Measurements from ENCODE around the gene GRK6.
"Not testable (repeated sequence)": the region's sequence is repeated elsewhere in the genome, so short reads cannot be mapped to it uniquely, and the experiment has no call there.

Gene GRK6

DNA sequence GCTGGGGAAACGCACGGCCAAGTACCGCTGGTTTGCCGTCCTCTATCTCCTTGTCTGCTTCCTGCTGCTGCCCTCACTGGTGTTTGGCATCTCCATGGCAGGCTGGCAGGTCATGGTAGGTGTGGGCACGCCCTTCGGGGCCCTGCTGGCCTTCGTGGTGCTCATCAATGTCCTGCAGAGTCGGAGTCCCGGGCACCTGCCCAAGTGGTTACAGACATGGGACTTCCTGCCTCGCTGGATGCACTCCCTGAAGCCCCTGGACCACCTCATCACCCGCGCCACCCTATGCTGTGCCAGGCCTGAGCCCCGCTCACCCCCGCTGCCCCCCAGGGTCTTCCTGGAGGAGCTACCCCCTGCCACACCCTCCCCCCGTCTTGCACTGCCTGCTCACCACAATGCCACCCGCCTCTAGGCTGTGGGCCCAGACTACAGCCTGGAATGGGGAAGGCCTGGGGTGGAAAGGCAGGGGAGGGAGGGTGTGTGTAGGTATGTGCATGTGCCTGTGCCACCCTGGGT, 28.5 kb upstream of the GRK6 start:
- no peak for DNase-seq (ENCODE audit: low read depth, low spot score)

DNA sequence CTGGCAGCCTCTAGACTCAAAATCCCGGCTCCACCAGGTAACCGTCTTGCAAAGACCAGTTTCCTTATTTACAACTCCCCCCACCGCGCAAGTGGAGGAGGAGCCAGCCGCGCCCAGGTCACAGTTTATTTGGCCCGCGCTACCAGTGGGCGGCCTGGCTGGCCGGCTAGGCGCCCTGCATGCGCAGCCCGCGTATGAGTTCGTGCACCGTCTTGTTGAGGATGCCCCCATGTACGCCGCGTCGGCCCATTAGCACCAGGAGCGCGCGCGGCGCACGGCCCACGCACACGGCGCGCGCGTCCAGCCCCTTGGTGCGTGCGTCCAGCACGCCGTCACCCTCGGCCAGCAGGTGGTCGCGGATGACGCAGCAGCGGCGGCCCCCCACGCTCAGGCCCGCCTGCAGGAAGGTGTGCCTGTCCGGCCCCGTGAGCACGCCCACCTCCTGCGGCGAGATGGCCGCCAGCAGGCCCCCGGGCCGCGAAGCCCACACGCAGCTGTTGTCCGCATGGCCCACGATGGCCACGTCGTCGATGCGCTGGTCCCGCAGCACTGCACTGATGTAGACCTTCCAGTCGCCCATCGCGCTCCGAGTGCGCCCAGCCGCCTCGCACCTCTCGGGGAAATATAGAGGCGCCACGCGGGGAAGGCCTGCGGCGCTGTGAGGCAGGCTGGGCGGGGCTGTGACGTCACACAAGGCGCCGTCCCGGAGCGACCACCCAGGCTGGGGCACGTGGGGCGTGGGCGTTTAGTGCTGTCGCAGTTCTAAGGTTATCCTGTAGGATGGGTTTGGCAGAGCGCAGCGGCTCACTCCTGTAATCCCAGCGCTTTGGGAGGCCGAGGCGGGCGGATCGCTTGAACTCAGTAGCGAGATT, 26.2 kb upstream of the GRK6 start, which contains the start of gene PFN3:
PFN3 (minus strand) TSS at position 665 of the 872 bp plus-strand sequence; CDS start at position 580, 85 bp downstream.
- no peak for DNase-seq (ENCODE audit: low read depth, low spot score)

GRCh38 chr5:177402271-177403043, 24.0 kb upstream of the GRK6 start:
- no peak for DNase-seq (ENCODE audit: low read depth, low spot score)

GRCh38 chr5:177403102-177403791, 23.2 kb upstream of the GRK6 start:
- DNase-seq (ENCODE audit: low read depth, low spot score): no peak

DNA sequence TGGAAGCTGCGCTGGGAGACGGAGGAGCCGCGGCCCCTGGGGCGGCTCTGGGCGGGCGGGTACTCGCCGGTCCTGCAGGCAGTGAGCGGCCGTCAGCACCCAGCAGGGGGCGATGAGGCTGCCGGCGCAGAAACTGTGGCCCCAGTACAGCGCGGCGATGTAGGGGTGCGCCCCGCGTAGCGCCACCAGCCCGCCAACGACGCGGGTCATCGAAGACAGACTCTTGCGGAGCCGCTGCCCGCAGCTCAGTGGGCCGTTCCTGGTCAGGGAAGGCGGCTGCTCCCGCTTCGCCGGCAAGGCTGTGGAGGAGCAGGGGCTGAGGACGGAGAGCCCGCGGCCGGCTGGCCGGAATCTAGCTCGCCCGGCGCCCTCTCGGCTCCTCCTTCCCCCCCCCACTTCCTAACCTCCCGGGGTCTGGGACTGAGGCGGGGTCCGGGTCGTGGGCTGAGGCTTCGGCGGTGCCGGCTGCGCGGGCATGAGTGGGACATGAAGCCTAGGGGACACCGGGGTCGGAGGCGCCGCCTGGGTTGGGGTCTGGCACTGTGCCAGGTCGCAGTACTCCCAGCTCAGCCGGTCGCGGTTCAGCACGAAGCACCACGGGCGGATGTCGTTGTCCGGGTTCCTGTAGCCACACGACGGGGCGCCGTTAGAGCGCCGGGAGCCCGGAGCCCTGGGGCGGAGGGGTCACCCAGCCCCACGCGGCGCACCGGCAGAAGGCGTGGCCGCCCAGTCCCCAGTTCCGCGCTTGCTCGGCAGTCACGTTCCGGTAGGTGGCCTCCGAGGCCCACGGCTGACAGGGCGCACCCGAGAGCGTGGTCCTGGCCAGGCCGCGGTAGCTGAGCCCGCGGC, 22.5 kb upstream of the GRK6 start:
- no peak for DNase-seq (ENCODE audit: low read depth, low spot score)

DNA sequence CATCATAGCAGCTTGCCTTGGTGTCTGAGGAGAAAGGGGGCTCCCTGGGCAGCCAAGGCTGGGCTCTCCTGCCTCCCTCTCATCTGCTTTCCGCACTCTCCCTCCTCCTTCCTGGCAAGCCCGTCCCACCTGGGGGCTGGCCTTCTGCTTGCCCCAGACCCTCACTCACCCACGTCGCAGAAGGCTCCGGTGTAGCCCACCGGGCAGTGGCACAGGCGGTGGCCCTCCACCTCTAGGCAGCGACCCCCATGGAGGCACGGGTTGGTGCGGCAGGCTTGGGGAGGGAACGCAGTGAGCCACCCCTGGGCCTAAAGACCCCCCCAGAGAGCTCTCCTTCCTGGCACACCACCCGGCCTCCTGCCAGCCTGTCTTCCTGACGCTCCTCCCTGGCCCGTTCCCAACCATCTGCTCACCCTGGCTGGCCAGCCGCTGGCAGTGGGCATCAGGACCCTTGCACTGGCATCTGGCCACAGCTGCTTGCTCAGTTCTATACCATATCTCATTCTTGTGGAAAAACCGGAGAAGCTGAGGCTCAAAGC, 21.8 kb upstream of the GRK6 start:
- no peak for DNase-seq (ENCODE audit: low read depth, low spot score)

DNA sequence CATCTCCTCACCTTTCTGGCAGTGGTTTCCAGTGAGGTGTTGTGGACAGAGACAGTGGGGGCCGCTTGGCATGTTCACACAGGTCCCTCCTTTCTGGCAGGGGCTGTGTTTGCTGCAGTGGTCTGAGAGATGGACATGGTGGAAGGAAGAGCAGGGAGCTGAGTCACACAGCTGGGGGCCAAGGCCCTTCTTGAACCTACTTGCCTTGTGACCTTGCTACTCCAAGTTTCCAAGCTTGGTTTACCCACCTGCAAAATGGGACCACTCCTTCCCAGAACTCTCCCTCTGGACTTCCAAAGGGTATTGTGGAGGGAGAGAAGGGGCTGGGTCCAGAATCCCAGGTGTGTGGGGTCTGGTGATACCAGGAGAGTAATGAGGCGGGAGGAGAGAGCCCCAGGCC, 21.2 kb upstream of the GRK6 start:
- DNase-seq (ENCODE audit: low read depth, low spot score): no peak

DNA sequence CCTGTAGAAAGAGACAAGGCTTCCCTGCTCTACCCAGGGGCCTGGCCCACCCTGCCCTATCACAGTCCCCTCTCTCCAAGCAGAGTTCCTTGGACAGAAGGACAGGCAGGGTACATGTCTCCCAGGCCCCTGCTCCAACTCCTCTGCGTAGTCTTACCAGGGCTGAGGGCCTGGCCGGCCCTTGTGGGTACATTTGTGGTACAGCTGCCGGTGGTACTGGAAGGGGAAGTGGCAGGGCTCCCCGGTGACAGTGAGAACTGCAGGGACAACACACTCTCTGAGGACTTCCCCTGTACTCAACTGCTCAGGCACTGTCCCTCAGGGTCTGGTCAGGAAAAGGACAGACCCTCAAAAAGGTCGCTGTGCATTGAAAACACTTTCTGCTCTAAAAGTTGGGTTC, 20.7 kb upstream of the GRK6 start:
- no peak for DNase-seq (ENCODE audit: low read depth, low spot score)

GRCh38 chr5:177409043-177409801, 17.3 kb upstream of the GRK6 start, which contains the start of gene F12:
TSS of gene F12 (minus strand) at chr5:177409564. CDS start at chr5:177409527, 37 bp downstream.
- no peak for DNase-seq (ENCODE audit: low read depth, low spot score)

GRCh38 chr5:177410575-177410974, 15.9 kb upstream of the GRK6 start:
- DNase-seq (ENCODE audit: low read depth, low spot score): no peak

GRCh38 chr5:177412603-177413233, 13.8 kb upstream of the GRK6 start:
- no peak for DNase-seq (ENCODE audit: low read depth, low spot score)

DNA sequence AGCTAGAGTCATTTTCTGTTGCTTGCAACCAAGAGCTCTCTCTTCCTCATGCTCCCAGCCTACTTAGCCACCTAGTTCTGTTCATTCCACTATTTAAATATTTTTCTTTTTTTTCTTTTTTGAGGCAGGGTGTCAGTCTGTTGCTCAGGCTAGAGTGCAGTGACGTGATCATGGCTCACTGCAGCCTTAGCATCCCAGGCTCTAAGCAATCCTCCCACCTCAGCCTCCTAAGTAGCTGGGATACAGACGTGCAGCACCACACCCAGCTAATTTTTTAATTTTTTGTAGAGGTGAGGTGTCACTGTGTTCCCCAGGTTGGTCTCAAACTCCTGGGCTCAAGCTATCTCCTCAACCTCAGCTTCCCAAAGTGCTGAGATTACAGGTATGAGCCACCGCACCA, 12.0 kb upstream of the GRK6 start:
- DNase-seq (ENCODE audit: low read depth, low spot score): no peak

GRCh38 chr5:177417081-177417480, 9.4 kb upstream of the GRK6 start:
- not testable (repeated sequence) for DNase-seq (ENCODE audit: low read depth, low spot score)

- no peak for DNase-seq (ENCODE audit: low read depth, low spot score)
Measured at GRCh38 chr5:177419046-177419445, 7.4 kb upstream of the GRK6 start.

DNA sequence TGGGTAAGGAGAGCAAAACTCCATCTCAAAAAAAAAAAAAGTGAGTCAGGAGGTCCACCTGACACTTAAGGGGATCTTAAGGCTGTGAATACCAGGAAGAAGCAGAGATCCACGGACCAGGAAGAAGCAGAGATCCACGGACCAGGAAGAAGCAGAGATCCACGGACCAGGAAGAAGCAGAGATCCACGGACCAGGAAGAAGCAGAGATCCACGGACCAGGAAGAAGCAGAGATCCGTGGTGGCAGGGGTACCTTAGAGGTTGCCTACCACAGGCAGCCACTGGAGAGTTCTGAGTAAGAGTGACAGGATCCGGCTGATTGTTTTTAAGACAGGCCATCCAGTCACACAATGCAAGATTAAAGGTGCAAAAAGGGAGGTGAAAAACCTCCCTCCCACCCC, 6.0 kb upstream of the GRK6 start:
- DNase-seq (ENCODE audit: low read depth, low spot score): not testable (repeated sequence)

DNA sequence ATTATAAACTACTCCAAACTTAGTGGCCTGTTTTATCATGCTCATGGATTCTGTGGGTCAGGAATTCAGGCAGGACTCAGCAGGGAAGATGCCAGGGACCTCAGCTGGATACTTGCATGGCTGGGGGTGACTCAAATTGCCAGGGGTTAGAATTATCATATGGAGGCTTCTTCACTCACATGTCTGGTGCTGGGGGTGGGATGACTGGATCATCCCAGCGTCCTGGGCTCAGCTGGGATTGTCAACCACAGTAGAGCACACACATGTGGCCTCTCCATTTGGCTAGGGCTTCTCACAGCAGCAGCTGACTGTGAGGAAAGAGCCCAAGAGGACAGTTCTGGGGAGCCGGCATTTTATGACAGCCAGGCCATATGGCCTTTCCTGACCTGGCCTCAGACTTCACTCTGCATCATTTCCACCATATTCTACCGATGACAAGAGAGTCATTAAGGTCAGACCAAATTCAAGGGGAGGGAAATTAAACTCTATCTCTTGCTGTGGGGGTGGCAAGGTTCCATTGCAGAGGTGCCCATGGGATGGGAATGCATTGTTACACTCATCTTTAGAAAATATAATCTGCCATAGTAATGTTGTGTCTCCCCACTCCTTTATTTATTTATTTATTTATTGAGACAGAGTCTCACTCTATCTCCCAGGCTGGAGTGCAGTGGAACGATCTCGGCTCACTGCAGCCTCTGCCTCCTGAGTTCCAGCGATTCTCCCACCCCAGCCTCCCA, 5.2 kb upstream of the GRK6 start:
- DNase-seq (ENCODE audit: low read depth, low spot score): no peak

GRCh38 chr5:177423671-177424070, 2.8 kb upstream of the GRK6 start:
- DNase-seq (ENCODE audit: low read depth, low spot score): no peak

- no peak for DNase-seq (ENCODE audit: low read depth, low spot score)
Measured at GRCh38 chr5:177425196-177425800, 1.2 kb upstream of the GRK6 start.
